ENCODE data around the gene HOXD3.

The HOXD3 gene

GRCh38 chr2:176159663-176160250 is 2.6 kb downstream of the HOXD3 start:
- H3K4me3 ChIP-seq (ENCODE audit: low read length), result no peak overlapping the region
- no peak for DNase-seq (ENCODE audit: low read depth)
- no peak for TF ChIP-seq CTCF (conservative IDR thresholded peaks at IDR 0.05; ENCODE audit: low read length)

GRCh38 chr2:176160251-176160985 is 3.3 kb downstream of the HOXD3 start:
- TF ChIP-seq CTCF (conservative IDR thresholded peaks at IDR 0.05; ENCODE audit: low read length), result no peak
- no peak overlapping the region for H3K4me3 ChIP-seq (ENCODE audit: low read length)
- DNase-seq (ENCODE audit: low read depth), result no peak

GRCh38 chr2:176160986-176161824 is 4.1 kb downstream of the HOXD3 start:
- no peak for DNase-seq (ENCODE audit: low read depth)
- TF ChIP-seq CTCF (conservative IDR thresholded peaks at IDR 0.05; ENCODE audit: low read length), result no peak
- no peak overlapping the region for H3K4me3 ChIP-seq (ENCODE audit: low read length)

GRCh38 chr2:176161825-176162626 is 4.9 kb downstream of the HOXD3 start:
- no peak for TF ChIP-seq CTCF (conservative IDR thresholded peaks at IDR 0.05; ENCODE audit: low read length)
- peak overlapping the region; percentile 54 for H3K4me3 ChIP-seq (ENCODE audit: low read length)
- peak; percentile 74 for DNase-seq (ENCODE audit: low read depth)

- DNase-seq (ENCODE audit: low read depth), result no peak
- no peak overlapping the region for H3K4me3 ChIP-seq (ENCODE audit: low read length)
- TF ChIP-seq CTCF (conservative IDR thresholded peaks at IDR 0.05; ENCODE audit: low read length), result no peak
Measured at GRCh38 chr2:176162911-176163671, 6.0 kb downstream of the HOXD3 start.

- TF ChIP-seq CTCF (conservative IDR thresholded peaks at IDR 0.05; ENCODE audit: low read length), result no peak
- no peak for DNase-seq (ENCODE audit: low read depth)
Measured at GRCh38 chr2:176163672-176164056, 6.6 kb downstream of the HOXD3 start.

More at GRCh38 chr2:176163672-176164056, 6.6 kb downstream of the HOXD3 start:
- no peak overlapping the region for H3K4me3 ChIP-seq (ENCODE audit: low read length)

Measured in AG10803 (cell line).